HL-60 (cell line): ENCODE measurements around the gene ZFAND5.

Experiments used
- DNase-seq, 2 experiments: peaks; one replicate each; pipeline ENCODE4 v3.0.0-alpha.2; 2010 to 2020; ENCODE audit warnings: low read depth in 1 of 2, low spot score in 1 of 2
- H3K27ac ChIP-seq: fragments of 250-450 bp; sonication (Bioruptor Pico); replicated peaks from 2 replicates; pipeline ENCODE4 v1.5.1; 2020; ENCODE audit warnings: mild to moderate bottlenecking, moderate library complexity
- H3K27me3 ChIP-seq: fragments of 250-450 bp; sonication (Bioruptor Pico); 2 replicates; pipeline ENCODE4 v1.5.1; 2021; ENCODE audit warnings: mild to moderate bottlenecking, moderate library complexity; ENCODE audit not compliant: insufficient read depth, poor library complexity, severe bottlenecking
- H3K4me3 ChIP-seq: replicated peaks from 2 replicates; pipeline ENCODE4 v1.5.1; 2011; ENCODE audit warnings: mild to moderate bottlenecking, control low read depth, low read length; ENCODE audit not compliant: insufficient read depth
- CTCF ChIP-seq: IDR thresholded peaks from one replicate; pipeline ENCODE4 v1.5.1; 2011; ENCODE audit warnings: low read length, control low read depth, inconsistent platforms; ENCODE audit not compliant: insufficient read depth
- GABPA ChIP-seq: IDR thresholded peaks from 2 replicates; pipeline ENCODE4 v1.6.1; 2012; ENCODE audit warnings: low read depth
- POLR2AphosphoS5 ChIP-seq: IDR thresholded peaks from 2 replicates; pipeline ENCODE4 v1.6.1; 2012; ENCODE audit warnings: low read depth
- SPI1 ChIP-seq: IDR thresholded peaks from 2 replicates; pipeline ENCODE4 v1.6.1; 2012; ENCODE audit warnings: low read depth, mild to moderate bottlenecking, borderline replicate concordance
- TF ChIP-seq, protein P1 (sequence below): IDR thresholded peaks from 2 replicates; pipeline ENCODE4 v1.6.1; 2012; ENCODE audit warnings: low read depth; ENCODE audit not compliant: insufficient replicate concordance

The ZFAND5 gene

DNA sequence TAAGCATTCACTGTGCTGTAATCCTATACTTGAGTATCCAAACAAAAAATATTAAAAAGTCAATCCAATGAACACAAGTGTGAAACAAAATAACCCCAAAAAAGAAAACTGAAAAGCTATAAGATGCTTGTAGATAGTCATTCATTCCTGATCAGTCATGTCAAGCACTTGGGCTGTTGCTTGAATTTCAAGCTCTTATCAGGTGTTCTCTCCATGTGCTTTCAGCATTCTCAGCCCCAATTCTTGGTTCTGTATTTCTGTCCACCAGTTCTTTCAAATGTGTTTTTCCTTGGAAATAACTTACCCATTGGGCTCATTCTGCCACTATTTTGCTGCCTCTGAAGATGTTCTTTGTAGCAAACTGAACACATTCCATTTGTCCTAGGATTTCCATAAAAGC is 4.7 kb downstream of the ZFAND5 start:
- TF ChIP-seq, protein P1, sequence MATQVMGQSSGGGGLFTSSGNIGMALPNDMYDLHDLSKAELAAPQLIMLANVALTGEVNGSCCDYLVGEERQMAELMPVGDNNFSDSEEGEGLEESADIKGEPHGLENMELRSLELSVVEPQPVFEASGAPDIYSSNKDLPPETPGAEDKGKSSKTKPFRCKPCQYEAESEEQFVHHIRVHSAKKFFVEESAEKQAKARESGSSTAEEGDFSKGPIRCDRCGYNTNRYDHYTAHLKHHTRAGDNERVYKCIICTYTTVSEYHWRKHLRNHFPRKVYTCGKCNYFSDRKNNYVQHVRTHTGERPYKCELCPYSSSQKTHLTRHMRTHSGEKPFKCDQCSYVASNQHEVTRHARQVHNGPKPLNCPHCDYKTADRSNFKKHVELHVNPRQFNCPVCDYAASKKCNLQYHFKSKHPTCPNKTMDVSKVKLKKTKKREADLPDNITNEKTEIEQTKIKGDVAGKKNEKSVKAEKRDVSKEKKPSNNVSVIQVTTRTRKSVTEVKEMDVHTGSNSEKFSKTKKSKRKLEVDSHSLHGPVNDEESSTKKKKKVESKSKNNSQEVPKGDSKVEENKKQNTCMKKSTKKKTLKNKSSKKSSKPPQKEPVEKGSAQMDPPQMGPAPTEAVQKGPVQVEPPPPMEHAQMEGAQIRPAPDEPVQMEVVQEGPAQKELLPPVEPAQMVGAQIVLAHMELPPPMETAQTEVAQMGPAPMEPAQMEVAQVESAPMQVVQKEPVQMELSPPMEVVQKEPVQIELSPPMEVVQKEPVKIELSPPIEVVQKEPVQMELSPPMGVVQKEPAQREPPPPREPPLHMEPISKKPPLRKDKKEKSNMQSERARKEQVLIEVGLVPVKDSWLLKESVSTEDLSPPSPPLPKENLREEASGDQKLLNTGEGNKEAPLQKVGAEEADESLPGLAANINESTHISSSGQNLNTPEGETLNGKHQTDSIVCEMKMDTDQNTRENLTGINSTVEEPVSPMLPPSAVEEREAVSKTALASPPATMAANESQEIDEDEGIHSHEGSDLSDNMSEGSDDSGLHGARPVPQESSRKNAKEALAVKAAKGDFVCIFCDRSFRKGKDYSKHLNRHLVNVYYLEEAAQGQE = no peak
- TF ChIP-seq GABPA = no peak
- TF ChIP-seq SPI1 = no peak
- no peak for TF ChIP-seq CTCF
- TF ChIP-seq POLR2AphosphoS5 = no peak
- no peaks in the 10 kb centered on the region for H3K27me3 ChIP-seq
- no peak overlapping the region for H3K27ac ChIP-seq
- no peak overlapping the region for H3K4me3 ChIP-seq
- no peak for DNase-seq

DNA sequence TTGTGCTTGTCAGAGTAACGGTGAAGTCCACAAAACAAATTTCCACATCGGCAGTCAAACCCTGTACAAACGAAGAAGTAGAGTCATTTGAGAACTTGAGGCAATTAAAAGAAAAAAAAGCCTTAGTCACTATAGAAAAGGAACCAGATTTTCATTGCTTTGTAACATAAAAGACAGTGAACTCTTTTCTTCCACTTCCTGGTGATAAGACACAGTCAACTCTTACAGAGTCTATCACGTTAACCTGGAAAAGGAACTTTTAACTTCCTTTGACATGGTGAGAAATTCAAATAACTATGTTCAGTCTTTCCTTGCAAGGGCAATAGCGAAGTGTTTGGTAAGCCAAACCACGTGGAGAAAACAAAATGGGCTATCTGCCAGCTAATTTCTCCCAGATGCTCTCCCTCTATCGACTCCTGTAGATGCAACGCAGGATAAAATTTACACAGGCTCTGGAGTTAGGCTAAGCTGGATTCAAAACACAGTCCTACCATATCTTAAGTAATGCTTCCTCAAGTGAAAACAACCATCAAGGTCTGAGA is 8.9 kb downstream of the ZFAND5 start:
- peak in 1 of 2 experiments; percentile 77 for DNase-seq
- Histone ChIP-seq H3K27ac (peak overlapping the region; percentile 61), H3K4me3 (no peak overlapping the region), H3K27me3 (no peaks in the 10 kb centered on the region)
- TF ChIP-seq GABPA (no peak), SPI1 (peak; percentile 32; the same call in 1 of the 2 replicates)

DNA sequence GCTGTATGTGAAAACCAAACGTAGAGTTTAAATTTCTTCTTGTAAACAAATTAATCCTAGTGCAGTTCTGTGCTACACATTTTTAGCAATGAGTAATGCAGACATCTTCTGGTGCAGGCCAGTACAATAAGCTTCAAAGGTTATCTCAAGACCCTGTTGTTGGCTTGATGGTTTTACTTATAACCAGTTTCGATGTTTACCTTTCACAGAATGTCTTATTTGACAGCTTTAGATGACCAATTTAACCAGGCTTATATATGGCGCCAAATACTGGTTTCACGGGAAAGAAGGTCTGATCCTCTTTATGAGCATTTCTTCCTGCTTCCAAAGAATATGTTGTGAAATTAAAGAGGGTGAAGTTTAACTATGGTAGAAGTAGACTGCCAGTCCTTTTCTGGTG is 9.9 kb downstream of the ZFAND5 start:
- H3K27me3 ChIP-seq = no peaks in the 10 kb centered on the region
- no peak overlapping the region for H3K4me3 ChIP-seq
- DNase-seq = no peak
- TF ChIP-seq CTCF = no peak
- no peak for TF ChIP-seq POLR2AphosphoS5
- TF ChIP-seq SPI1 = no peak
- TF ChIP-seq GABPA = no peak
- TF ChIP-seq, protein P1 = no peak
- peak overlapping the region; percentile 61 for H3K27ac ChIP-seq

- no peak overlapping the region for H3K27ac ChIP-seq
- DNase-seq = no peak
- H3K4me3 ChIP-seq = no peak overlapping the region
- no peak for TF ChIP-seq CTCF
- TF ChIP-seq GABPA = no peak
- TF ChIP-seq POLR2AphosphoS5 = no peak
- TF ChIP-seq SPI1 = no peak
- TF ChIP-seq, protein P1 = no peak
- no peaks in the 10 kb centered on the region for H3K27me3 ChIP-seq
Measured at GRCh38 chr9:72354704-72355103, 10.3 kb downstream of the ZFAND5 start.
